Activated CD8-positive, alpha-beta memory T cell treated with anti-CD3 and anti-CD28 coated beads for 24 hours (primary cell): ENCODE measurements around the gene CDYL.
"Not testable (repeated sequence)": the region's sequence is repeated elsewhere in the genome, so short reads cannot be mapped to it uniquely, and the experiment has no call there.

ENCODE experiments used
- DNase-seq: peaks from one replicate; pipeline ENCODE4 v3.0.0-alpha.2; 2020

Gene CDYL

GRCh38 chr6:4848382-4849068, 72.3 kb downstream of the CDYL start:
- DNase-seq: no peak

GRCh38 chr6:4849226-4850022, 73.2 kb downstream of the CDYL start:
- DNase-seq: no peak

- DNase-seq: no peak
These were observed 74.8 kb downstream of the CDYL start for GRCh38 chr6:4851035-4851434.

GRCh38 chr6:4852186-4852585, 76.0 kb downstream of the CDYL start:
- not testable (repeated sequence) for DNase-seq

GRCh38 chr6:4852938-4853337, 76.7 kb downstream of the CDYL start:
- DNase-seq: no peak

GRCh38 chr6:4853349-4853748, 77.1 kb downstream of the CDYL start:
- DNase-seq: no peak

GRCh38 chr6:4853782-4854511, 77.7 kb downstream of the CDYL start:
- no peak for DNase-seq

- DNase-seq: no peak
These were observed 80.6 kb downstream of the CDYL start for GRCh38 chr6:4856785-4857184.

GRCh38 chr6:4858194-4859015, 82.2 kb downstream of the CDYL start:
- no peak for DNase-seq

- DNase-seq: no peak
These were observed 84.2 kb downstream of the CDYL start for GRCh38 chr6:4860387-4860786.

- DNase-seq: no peak
These were observed 85.4 kb downstream of the CDYL start for GRCh38 chr6:4861564-4861963.

GRCh38 chr6:4864519-4864918, 88.3 kb downstream of the CDYL start:
- no peak for DNase-seq

GRCh38 chr6:4865006-4865405, 88.8 kb downstream of the CDYL start:
- DNase-seq: not testable (repeated sequence)

- no peak for DNase-seq
These were observed 94.8 kb downstream of the CDYL start for GRCh38 chr6:4870821-4871494.

- no peak for DNase-seq
These were observed 95.6 kb downstream of the CDYL start for GRCh38 chr6:4871825-4872224.

- DNase-seq: no peak
These were observed 96.6 kb downstream of the CDYL start for GRCh38 chr6:4872841-4873240.

- no peak for DNase-seq
These were observed 97.7 kb downstream of the CDYL start for GRCh38 chr6:4873928-4874327.

GRCh38 chr6:4879741-4880275, 103.6 kb downstream of the CDYL start:
- no peak for DNase-seq

- DNase-seq: no peak
These were observed 104.2 kb downstream of the CDYL start for GRCh38 chr6:4880363-4880762.

GRCh38 chr6:4883298-4883697, 107.1 kb downstream of the CDYL start:
- DNase-seq: no peak

- no peak for DNase-seq
These were observed 108.6 kb downstream of the CDYL start for GRCh38 chr6:4884646-4885340.
